ENCODE data around the gene KPNA3. TPM values are rescaled to one million over a fixed set of nuclear protein-coding genes. Genes with fewer than 3 reads are reported as not detected.
"Not testable (repeated sequence)": the region's sequence is repeated elsewhere in the genome, so short reads cannot be mapped to it uniquely, and the experiment has no call there.

Gene KPNA3
- total RNA-seq, 2 experiments from 2014 or later: 59.1 to 60.6 TPM

DNA sequence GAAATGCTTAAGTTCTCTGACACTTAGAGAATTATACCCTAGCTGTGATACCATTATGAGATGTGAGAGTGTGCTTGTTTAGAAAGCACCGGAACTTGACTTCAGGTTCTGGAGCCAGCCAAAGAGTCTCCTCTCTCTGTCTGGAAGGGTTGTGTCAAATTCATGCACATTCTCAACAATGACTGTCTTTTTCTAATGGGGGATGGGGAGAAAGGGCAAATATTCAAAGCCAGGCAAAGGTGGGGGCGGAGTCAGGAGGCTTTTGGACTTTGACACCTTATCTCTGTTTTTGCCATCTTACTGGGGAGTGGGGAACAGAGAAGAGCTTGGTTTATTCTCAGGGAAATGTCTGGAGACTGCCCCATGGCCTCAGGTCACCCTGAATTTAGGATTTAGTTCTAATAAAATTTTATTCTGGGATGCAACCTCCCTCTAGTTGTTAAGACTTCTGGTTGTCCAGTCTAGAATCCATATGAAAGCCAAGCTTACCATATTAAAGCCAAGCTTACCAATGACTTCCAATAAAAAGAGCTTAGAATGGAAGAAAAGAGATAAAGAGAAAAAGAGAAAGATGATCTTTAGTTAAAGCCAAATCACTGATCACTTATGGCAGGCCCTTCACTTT, 28.2 kb upstream of the KPNA3 start:
- no peak for TF ChIP-seq CTCF (IDR thresholded peaks at IDR 0.05)
- ATAC-seq (no peak), DNase-seq (no peak)
- ChIA-PET POLR2A (no interaction called here), CTCF (no interaction called here)
- no peaks in the 10 kb centered on the region for H3K36me3 Mint-ChIP-seq (ENCODE audit: low read depth)
- H3K4me3 Mint-ChIP-seq: no peak overlapping the region
- H3K4me1 Mint-ChIP-seq (ENCODE audit: low read depth): no peaks in the 10 kb centered on the region
- H3K27ac Mint-ChIP-seq: no peak overlapping the region
- H3K9me3 Mint-ChIP-seq: no peaks in the 10 kb centered on the region
- intact Hi-C loops (cut with micrococcal nuclease): no loop called here
- peaks cover 12% of the 10 kb centered on the region for H3K27me3 Mint-ChIP-seq

- H3K27me3 Mint-ChIP-seq; ATAC-seq; H3K4me1 Mint-ChIP-seq (ENCODE audit: low read depth); CTCF ChIA-PET; H3K4me3 Mint-ChIP-seq; H3K9me3 Mint-ChIP-seq; H3K27ac Mint-ChIP-seq; intact Hi-C loops (cut with micrococcal nuclease); POLR2A ChIA-PET; DNase-seq; H3K36me3 Mint-ChIP-seq (ENCODE audit: low read depth): not testable (repeated sequence)
Measured at GRCh38 chr13:49816047-49816446, 23.6 kb upstream of the KPNA3 start.

DNA sequence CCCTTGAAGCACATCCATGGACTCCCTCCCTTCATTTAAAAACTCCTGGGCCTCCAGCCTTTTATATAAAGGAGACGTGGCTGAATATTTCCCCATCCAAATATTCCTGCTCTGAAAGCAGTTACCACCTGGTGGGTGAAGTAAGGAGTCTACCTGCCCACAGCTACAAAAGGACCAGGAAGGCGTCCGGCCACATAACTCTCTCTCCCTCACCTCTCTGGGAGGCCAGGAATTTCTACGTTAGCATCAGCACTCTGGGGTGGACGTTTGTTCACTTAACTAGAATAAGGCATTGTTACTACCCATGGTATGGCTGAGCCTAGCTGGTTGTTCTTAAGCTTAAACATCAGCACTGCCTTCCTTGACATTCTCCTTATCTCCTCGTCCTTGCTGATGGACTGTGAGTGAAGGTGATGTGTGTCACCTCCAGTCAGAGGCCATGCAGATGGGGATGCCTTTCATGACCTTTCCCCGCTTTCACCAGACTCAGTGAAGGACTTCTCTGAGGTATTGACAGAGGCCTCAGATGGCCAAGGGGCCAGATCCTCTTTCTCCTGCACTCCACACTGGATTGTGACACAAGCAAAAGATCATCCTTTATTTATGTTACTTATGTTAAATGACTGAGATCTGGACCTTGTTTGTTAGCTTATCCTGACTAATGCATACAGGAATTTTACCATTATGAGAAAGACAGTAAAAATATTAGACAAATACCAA, 22.2 kb upstream of the KPNA3 start:
- ChIA-PET POLR2A (no interaction called here), CTCF (no interaction called here)
- Mint-ChIP-seq H3K9me3 (no peaks in the 10 kb centered on the region), H3K27me3 (peaks cover 8% of the 10 kb centered on the region), H3K4me1 (ENCODE audit: low read depth) (no peaks in the 10 kb centered on the region), H3K4me3 (no peak overlapping the region), H3K27ac (no peak overlapping the region), H3K36me3 (ENCODE audit: low read depth) (no peaks in the 10 kb centered on the region)
- intact Hi-C loops (cut with micrococcal nuclease): no loop called here
- no peak for TF ChIP-seq CTCF (IDR thresholded peaks at IDR 0.05)
- ATAC-seq (no peak), DNase-seq (no peak)

GRCh38 chr13:49812812-49813211, 20.3 kb upstream of the KPNA3 start:
- H3K4me1 Mint-ChIP-seq (ENCODE audit: low read depth): no peaks in the 10 kb centered on the region
- no peaks in the 10 kb centered on the region for H3K36me3 Mint-ChIP-seq (ENCODE audit: low read depth)
- ChIA-PET POLR2A (interaction anchor here (0.6 kb wide), 1 partner anchor 1199 kb away, joined by 4 read pairs; no protein-coding TSS in a partner anchor), CTCF (no interaction called here)
- TF ChIP-seq CTCF (IDR thresholded peaks at IDR 0.05): no peak
- intact Hi-C loops (cut with micrococcal nuclease): no loop called here
- DNase-seq (no peak), ATAC-seq (no peak)
- H3K4me3 Mint-ChIP-seq: no peak overlapping the region
- H3K9me3 Mint-ChIP-seq: no peaks in the 10 kb centered on the region
- peaks cover 6% of the 10 kb centered on the region for H3K27me3 Mint-ChIP-seq
- no peak overlapping the region for H3K27ac Mint-ChIP-seq

DNA sequence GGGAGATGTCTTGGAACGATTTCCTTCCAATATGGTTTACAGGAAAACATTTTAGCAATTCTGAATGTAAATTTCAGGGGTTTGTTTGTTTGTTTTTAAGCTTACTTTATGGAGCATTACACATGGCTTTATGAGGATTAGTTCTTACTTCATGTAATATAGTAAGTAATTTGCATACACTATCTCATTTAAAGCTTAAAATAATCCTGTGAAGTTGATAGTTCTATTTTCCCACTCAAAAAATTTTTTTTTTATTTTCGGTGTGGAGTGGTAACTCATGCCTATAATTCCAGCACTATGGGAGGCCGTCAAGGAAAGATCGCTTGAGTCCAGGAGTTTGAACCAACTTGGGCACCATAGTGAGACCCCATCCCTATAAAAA, 19.0 kb upstream of the KPNA3 start:
- H3K36me3 Mint-ChIP-seq (ENCODE audit: low read depth): no peaks in the 10 kb centered on the region
- H3K4me1 Mint-ChIP-seq (ENCODE audit: low read depth): no peaks in the 10 kb centered on the region
- peaks cover 6% of the 10 kb centered on the region for H3K27me3 Mint-ChIP-seq
- ChIA-PET CTCF (no interaction called here), POLR2A (no interaction called here)
- DNase-seq (no peak), ATAC-seq (no peak)
- no peaks in the 10 kb centered on the region for H3K9me3 Mint-ChIP-seq
- H3K27ac Mint-ChIP-seq: no peak overlapping the region
- intact Hi-C loops (cut with micrococcal nuclease): no loop called here
- TF ChIP-seq CTCF (IDR thresholded peaks at IDR 0.05): no peak
- no peak overlapping the region for H3K4me3 Mint-ChIP-seq
